HUES6 (cell line): ENCODE measurements around the gene LPAR2.

ENCODE experiments used
- H3K27ac ChIP-seq: 2 replicates; pipeline ENCODE4 v1.7.0; 2013; ENCODE audit warnings: low read depth, mild to moderate bottlenecking, low read length, inconsistent platforms
- H3K27me3 ChIP-seq: 2 replicates; pipeline ENCODE4 v1.6.1; 2013; ENCODE audit warnings: low read length; ENCODE audit not compliant: control insufficient read depth, insufficient read depth
- H3K36me3 ChIP-seq: 2 replicates; pipeline ENCODE4 v1.6.1; 2013; ENCODE audit warnings: low read length; ENCODE audit not compliant: control insufficient read depth, insufficient read depth
- H3K4me1 ChIP-seq: 2 replicates; pipeline ENCODE4 v1.6.1; 2013; ENCODE audit warnings: low read length; ENCODE audit not compliant: control insufficient read depth, insufficient read depth
- H3K4me3 ChIP-seq: 2 replicates; pipeline ENCODE4 v1.5.1; 2013; ENCODE audit warnings: low read depth, low read length
- H3K9ac ChIP-seq: one replicate; pipeline ENCODE4 v1.6.1; 2013; ENCODE audit warnings: mild to moderate bottlenecking, low read length
- H3K9me3 ChIP-seq: 2 replicates; pipeline ENCODE4 v1.6.1; 2013; ENCODE audit warnings: low read depth, low read length; ENCODE audit not compliant: control insufficient read depth, insufficient read depth

The LPAR2 gene

GRCh38 chr19:19661675-19662251 is 33.7 kb upstream of the LPAR2 start:
- H3K27me3 ChIP-seq = no peaks in the 10 kb centered on the region
- no peak overlapping the region for H3K27ac ChIP-seq
- H3K9ac ChIP-seq = peak overlapping the region; percentile 95

GRCh38 chr19:19661141-19661674 is 33.2 kb upstream of the LPAR2 start:
- Histone ChIP-seq H3K9ac (peak overlapping the region; percentile 21), H3K9me3 (no peaks in the 10 kb centered on the region), H3K27me3 (no peaks in the 10 kb centered on the region), H3K4me1 (peaks cover 12% of the 10 kb centered on the region), H3K36me3 (peaks cover 49% of the 10 kb centered on the region), H3K4me3 (0 out of 2 replicates have a peak overlapping the region, but pooled peaks have one; percentile 92), H3K27ac (no peak overlapping the region)

More at GRCh38 chr19:19661675-19662251, 33.7 kb upstream of the LPAR2 start:
- Histone ChIP-seq H3K36me3 (peaks cover 43% of the 10 kb centered on the region), H3K4me3 (peak overlapping the region; percentile 92), H3K9me3 (no peaks in the 10 kb centered on the region), H3K4me1 (peaks cover 12% of the 10 kb centered on the region)

DNA sequence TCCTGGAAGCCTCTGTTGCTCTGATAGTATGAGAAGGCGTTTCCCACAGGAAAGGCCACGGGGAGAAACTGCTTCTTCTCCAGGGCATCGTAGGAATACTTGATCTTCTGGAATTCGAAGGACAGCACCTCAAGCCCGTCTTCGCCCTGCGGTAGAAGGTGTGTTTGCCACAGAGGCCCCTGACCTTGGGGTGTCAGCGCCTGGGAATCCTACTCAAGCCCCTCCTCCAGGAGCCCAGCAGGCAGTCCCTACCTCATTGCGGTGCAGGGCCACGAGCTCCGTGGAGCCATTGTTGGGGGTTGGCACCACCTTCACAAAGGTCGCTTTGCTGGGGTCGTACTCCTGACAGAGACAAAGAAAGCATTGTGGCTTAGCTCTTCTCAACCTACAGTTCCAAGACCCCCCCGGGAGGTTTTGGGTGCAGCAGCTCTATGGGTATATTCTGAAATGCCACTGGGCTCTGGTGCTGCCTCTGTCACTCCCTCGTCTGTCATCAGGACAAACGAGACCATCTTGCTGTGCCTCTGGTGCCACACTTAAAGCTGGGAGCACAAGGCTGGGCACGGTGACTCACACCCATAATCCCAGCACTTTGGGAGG is 31.7 kb upstream of the LPAR2 start:
- Histone ChIP-seq H3K9ac (no peak overlapping the region), H3K4me3 (no peak overlapping the region), H3K4me1 (peaks cover 12% of the 10 kb centered on the region), H3K9me3 (no peaks in the 10 kb centered on the region), H3K27ac (no peak overlapping the region), H3K36me3 (peaks cover 64% of the 10 kb centered on the region), H3K27me3 (no peaks in the 10 kb centered on the region)

DNA sequence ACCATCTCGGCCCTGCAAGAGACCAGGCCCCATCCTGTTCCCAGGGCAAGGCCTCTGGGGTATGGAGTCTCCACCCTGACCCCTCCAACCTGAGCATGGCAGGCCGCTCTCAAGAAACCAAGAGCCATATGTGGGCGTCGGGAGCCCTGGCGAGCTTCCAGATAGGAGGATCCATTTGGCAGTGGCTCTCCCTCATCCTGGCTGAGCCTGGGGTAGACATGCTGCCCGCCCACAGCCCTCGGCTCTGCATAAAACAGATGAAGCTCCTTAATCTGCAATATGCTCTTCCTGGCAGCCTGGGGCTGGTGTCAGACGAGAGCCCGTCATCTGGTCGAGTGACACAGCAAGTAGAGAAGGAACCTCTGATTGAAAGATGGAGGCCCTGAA is 29.4 kb upstream of the LPAR2 start:
- Histone ChIP-seq H3K4me1 (peaks cover 8% of the 10 kb centered on the region), H3K36me3 (peaks cover 86% of the 10 kb centered on the region), H3K9me3 (no peaks in the 10 kb centered on the region), H3K27ac (no peak overlapping the region), H3K9ac (no peak overlapping the region), H3K27me3 (no peaks in the 10 kb centered on the region), H3K4me3 (no peak overlapping the region)

DNA sequence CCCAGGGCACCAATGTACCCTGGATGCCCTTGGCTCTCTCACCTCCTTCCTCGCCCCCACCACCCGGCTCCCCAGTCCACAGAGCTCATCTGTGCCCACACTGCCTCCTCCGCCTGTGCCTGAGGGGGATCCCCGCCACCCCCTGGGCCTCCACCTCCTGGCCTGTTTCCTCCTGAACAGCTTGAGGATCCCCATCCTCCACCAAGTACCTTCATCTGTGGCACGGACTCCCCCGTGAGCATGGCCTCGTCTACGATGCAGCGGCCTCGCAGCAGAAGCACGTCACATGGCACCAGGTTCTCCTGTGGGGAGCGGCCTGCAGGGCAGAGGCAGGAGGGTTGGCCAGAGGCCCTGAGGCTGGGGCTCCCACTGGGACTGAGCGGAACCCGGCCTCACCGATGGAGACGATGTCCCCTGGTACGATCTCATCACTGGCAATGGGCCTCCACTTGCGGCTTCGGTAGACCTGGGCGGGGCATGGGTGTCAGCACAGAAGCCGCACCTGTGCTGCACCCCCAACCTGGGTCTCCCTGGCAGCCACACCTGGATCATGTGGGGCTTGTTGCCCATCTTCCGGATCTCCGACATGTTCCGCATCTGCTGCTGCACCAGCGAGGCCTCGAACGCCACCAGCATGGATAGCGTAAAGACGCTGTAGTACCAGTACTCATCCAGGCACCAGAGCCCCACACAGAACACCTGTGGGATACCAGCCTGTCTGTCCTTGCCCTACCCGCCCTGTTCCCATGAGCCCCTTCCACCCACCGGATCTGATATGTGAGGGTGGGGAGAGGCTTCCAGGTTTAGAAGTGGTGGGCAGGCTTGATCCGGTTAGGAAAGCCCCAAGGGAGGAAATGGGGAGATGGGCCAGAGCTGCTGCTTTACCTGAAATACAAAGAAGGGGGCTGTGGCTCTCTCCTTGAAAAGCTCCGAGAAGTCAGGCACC is 28.7 kb upstream of the LPAR2 start:
- Histone ChIP-seq H3K4me1 (0 out of 2 replicates have a peak, but pooled peaks cover 3% of the 10 kb centered on the region), H3K4me3 (no peak overlapping the region), H3K9ac (no peak overlapping the region), H3K9me3 (no peaks in the 10 kb centered on the region), H3K36me3 (peaks cover 89% of the 10 kb centered on the region), H3K27me3 (no peaks in the 10 kb centered on the region), H3K27ac (no peak overlapping the region)

DNA sequence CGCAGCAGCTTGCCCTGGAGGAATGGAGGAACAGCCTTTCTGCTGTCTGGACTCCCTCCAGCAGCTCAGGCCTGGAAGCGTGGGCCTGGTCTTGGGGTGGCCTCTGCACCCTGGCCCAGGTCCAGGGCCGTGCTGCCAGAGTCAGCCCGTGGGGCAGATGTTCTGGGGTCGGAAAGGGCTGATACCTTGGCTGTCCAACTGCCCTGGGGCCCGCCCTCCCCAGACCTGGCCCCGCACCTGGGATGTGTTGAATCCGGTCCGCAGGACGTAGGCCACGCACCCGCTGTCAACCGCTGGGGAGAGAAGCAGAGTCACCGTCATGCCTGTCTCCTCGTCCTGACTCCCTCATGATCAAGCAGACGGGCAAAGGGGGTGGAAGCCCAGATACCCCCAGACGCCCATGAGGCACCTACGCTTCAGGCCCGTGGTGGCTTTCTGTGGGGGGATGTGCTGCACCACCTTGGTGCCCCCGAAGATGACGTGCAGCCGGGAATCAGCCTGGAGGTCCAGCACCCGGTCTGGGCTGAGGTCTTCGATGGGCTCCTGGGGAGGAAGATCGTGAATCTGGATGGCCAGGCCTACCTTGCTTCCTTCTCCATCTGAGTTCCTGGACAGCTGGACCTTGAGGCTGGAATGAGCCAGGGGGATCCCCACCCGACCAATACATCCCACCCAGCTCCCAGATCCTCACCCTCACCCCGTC is 27.8 kb upstream of the LPAR2 start:
- no peaks in the 10 kb centered on the region for H3K9me3 ChIP-seq

DNA sequence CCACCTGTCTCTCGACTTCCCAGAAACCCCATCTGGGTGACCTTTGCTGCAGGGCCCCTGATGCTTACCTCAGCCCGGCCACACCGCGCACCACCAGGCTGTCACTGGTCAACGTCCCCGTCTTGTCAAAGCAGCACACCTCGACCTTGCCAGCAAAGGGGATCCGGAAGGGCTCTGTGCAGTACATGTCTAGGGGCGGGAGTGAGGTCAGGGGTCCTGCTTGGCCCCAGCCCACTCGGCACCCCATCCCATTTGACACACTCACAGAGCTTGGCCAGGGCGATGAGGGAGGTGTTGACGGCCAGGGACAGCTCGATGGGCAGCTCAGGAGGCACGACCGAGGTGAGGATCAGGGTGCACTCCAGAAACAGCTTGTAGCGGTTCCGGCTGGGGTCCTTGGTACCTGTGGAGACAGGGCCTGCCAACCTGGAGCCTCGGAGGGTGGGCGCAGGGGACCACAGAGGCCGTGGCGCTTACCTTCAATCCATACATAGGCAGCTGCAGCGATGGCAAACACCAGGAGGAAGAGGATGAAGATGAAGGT is 27.1 kb upstream of the LPAR2 start:
- no peaks in the 10 kb centered on the region for H3K27me3 ChIP-seq
- H3K9me3 ChIP-seq = no peaks in the 10 kb centered on the region
- H3K27ac ChIP-seq = no peak overlapping the region
- no peak overlapping the region for H3K4me3 ChIP-seq
- H3K36me3 ChIP-seq = peaks cover 97% of the 10 kb centered on the region
- H3K4me1 ChIP-seq = no peaks in the 10 kb centered on the region
- no peak overlapping the region for H3K9ac ChIP-seq

More for the DNA sequence above, 27.8 kb upstream of the LPAR2 start:
- Histone ChIP-seq H3K4me3 (no peak overlapping the region), H3K9ac (no peak overlapping the region), H3K36me3 (peaks cover 91% of the 10 kb centered on the region), H3K27me3 (no peaks in the 10 kb centered on the region), H3K4me1 (no peaks in the 10 kb centered on the region), H3K27ac (no peak overlapping the region)

GRCh38 chr19:19654441-19654840 is 26.4 kb upstream of the LPAR2 start:
- Histone ChIP-seq H3K4me3 (no peak overlapping the region), H3K27me3 (no peaks in the 10 kb centered on the region), H3K36me3 (peaks cover 97% of the 10 kb centered on the region), H3K9me3 (no peaks in the 10 kb centered on the region), H3K27ac (no peak overlapping the region), H3K9ac (no peak overlapping the region), H3K4me1 (no peaks in the 10 kb centered on the region)

GRCh38 chr19:19653597-19654147 is 25.7 kb upstream of the LPAR2 start:
- Histone ChIP-seq H3K27me3 (no peaks in the 10 kb centered on the region), H3K36me3 (peaks cover 97% of the 10 kb centered on the region), H3K9ac (no peak overlapping the region), H3K4me1 (no peaks in the 10 kb centered on the region), H3K4me3 (no peak overlapping the region), H3K9me3 (no peaks in the 10 kb centered on the region), H3K27ac (no peak overlapping the region)
